Activated B cell treated with CpG ODN at 0.5 μM for 24 hours (primary cell): ENCODE results near the gene NUMBL. TPM values are rescaled to one million over a fixed set of nuclear protein-coding genes. Genes with fewer than 3 reads are reported as not detected.

Experiments used
- ATAC-seq: fragments of 200-7000 bp; cut with Tn5 transposase; one replicate; pipeline ENCODE4 v1.10.0; 2021; ENCODE audit warnings: low read depth, mild to moderate bottlenecking, moderate library complexity
- CTCF ChIA-PET: fragments of 350-600 bp; sonication (Branson Sonifier 250); formaldehyde crosslinking; loops from one replicate; lab custom pipeline; 2021; ENCODE audit warnings: antibody characterized with exemption; lab: Charles Lee
- POLR2A ChIA-PET: fragments of 350-600 bp; sonication (Branson Sonifier 250); formaldehyde crosslinking; loops from one replicate; lab custom pipeline; 2021; ENCODE audit warnings: antibody characterized with exemption; lab: Charles Lee
- DNase-seq: peaks from one replicate; pipeline ENCODE4 v3.0.0; 2022
- H3K27ac Mint-ChIP-seq: one replicate; pipeline ENCODE4 v1.8.0; 2020; ENCODE audit warnings: mixed read lengths
- H3K27me3 Mint-ChIP-seq: one replicate; pipeline ENCODE4 v1.8.0; 2021; ENCODE audit warnings: mixed read lengths
- H3K36me3 Mint-ChIP-seq: one replicate; pipeline ENCODE4 v1.8.0; 2021; ENCODE audit warnings: low read depth, mixed read lengths
- H3K4me1 Mint-ChIP-seq: one replicate; pipeline ENCODE4 v1.8.0; 2021; ENCODE audit warnings: mixed read lengths
- H3K4me3 Mint-ChIP-seq: one replicate; pipeline ENCODE4 v1.8.0; 2020; ENCODE audit warnings: mild to moderate bottlenecking, mixed read lengths
- H3K9me3 Mint-ChIP-seq: one replicate; pipeline ENCODE4 v1.8.0; 2020; ENCODE audit warnings: mixed read lengths
- intact Hi-C: fragments of 100-400 bp; cut with micrococcal nuclease; formaldehyde crosslinking; loops from one replicate; pipeline ENCODE4 v1.15.1; 2024
- total RNA-seq: library from RNA; stranded (reverse); gene quantifications from 2 replicates; pipeline ENCODE4 v1.2.3, GENCODE V29; 2022
- TF ChIP-seq, protein P1 (sequence below): fragments of 200-600 bp; IDR thresholded peaks from one replicate; pipeline ENCODE4 v1.8.0; 2022; ENCODE audit warnings: antibody characterized with exemption, mild to moderate bottlenecking

The NUMBL gene
- total RNA-seq, 1 donor from 2014 or later: 11.8 TPM

DNA sequence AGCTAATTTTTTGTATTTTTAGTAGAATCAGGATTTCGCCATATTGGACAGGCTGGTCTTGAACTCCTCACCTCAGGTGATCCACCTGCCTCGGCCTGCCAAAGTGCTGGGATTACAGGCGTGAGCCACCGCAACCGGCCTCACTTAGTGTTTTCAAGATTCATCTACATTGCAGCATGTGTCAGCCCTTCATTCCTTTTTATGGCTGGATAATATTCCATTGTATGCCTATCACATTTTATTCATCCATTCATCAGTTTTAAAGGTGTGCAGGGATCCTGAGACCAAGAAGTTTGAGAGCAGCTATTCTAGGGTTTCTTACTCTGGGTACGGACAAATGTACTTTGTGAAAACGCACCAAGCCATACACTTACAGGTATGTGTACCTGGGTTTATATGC is 17.2 kb upstream of the NUMBL start:
- TF ChIP-seq, protein P1, sequence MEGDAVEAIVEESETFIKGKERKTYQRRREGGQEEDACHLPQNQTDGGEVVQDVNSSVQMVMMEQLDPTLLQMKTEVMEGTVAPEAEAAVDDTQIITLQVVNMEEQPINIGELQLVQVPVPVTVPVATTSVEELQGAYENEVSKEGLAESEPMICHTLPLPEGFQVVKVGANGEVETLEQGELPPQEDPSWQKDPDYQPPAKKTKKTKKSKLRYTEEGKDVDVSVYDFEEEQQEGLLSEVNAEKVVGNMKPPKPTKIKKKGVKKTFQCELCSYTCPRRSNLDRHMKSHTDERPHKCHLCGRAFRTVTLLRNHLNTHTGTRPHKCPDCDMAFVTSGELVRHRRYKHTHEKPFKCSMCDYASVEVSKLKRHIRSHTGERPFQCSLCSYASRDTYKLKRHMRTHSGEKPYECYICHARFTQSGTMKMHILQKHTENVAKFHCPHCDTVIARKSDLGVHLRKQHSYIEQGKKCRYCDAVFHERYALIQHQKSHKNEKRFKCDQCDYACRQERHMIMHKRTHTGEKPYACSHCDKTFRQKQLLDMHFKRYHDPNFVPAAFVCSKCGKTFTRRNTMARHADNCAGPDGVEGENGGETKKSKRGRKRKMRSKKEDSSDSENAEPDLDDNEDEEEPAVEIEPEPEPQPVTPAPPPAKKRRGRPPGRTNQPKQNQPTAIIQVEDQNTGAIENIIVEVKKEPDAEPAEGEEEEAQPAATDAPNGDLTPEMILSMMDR: no peak
- CTCF ChIA-PET: no interaction called here
- Mint-ChIP-seq H3K4me3 (no peak overlapping the region), H3K36me3 (peaks cover 73% of the 10 kb centered on the region), H3K4me1 (peaks cover 3% of the 10 kb centered on the region), H3K9me3 (no peaks in the 10 kb centered on the region), H3K27ac (no peak overlapping the region), H3K27me3 (no peaks in the 10 kb centered on the region)
- ATAC-seq (no peak), DNase-seq (no peak)
- POLR2A ChIA-PET: interaction anchor here (0.6 kb wide), 1 partner anchor 86 kb away, joined by 4 read pairs; no protein-coding TSS in a partner anchor
- intact Hi-C loops: no loop called here

GRCh38 chr19:40705950-40706619 is 15.6 kb upstream of the NUMBL start:
- Mint-ChIP-seq H3K36me3 (peaks cover 78% of the 10 kb centered on the region), H3K27me3 (no peaks in the 10 kb centered on the region), H3K9me3 (no peaks in the 10 kb centered on the region), H3K4me1 (peaks cover 3% of the 10 kb centered on the region), H3K27ac (no peak overlapping the region), H3K4me3 (no peak overlapping the region)
- TF ChIP-seq, protein P1: no peak
- ChIA-PET CTCF (interaction anchor here (1.5 kb wide), 1 partner anchor 113 kb away, joined by 3 read pairs; no protein-coding TSS in a partner anchor), POLR2A (interaction anchor here (0.7 kb wide), 1 partner anchor 38 kb away, joined by 4 read pairs; no protein-coding TSS in a partner anchor)
- ATAC-seq (no peak), DNase-seq (no peak)
- intact Hi-C loops: no loop called here

DNA sequence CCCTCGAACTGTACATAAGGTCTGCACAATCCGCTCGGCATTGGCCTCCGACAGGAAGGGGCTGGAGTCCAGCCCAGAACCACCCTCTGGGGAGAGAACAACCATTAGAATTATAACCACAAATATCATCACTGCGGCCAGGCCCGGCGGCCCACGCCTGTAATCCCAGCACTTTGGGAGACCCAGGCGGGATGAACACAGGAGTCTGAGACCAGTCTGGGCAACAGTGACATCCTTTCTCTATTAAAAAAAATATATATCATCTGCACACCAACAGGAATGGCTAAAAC is 14.9 kb upstream of the NUMBL start:
- TF ChIP-seq, protein P1: no peak
- no peak for ATAC-seq
- no peaks in the 10 kb centered on the region for H3K27me3 Mint-ChIP-seq
- intact Hi-C loops: no loop called here
- no peaks in the 10 kb centered on the region for H3K9me3 Mint-ChIP-seq
- H3K4me3 Mint-ChIP-seq: no peak overlapping the region
- CTCF ChIA-PET: interaction anchor here (1.5 kb wide), 1 partner anchor 114 kb away, joined by 3 read pairs; no protein-coding TSS in a partner anchor
- no peak overlapping the region for H3K27ac Mint-ChIP-seq
- H3K36me3 Mint-ChIP-seq: peaks cover 81% of the 10 kb centered on the region
- H3K4me1 Mint-ChIP-seq: no peaks in the 10 kb centered on the region
- no peak for DNase-seq
- POLR2A ChIA-PET: no interaction called here

DNA sequence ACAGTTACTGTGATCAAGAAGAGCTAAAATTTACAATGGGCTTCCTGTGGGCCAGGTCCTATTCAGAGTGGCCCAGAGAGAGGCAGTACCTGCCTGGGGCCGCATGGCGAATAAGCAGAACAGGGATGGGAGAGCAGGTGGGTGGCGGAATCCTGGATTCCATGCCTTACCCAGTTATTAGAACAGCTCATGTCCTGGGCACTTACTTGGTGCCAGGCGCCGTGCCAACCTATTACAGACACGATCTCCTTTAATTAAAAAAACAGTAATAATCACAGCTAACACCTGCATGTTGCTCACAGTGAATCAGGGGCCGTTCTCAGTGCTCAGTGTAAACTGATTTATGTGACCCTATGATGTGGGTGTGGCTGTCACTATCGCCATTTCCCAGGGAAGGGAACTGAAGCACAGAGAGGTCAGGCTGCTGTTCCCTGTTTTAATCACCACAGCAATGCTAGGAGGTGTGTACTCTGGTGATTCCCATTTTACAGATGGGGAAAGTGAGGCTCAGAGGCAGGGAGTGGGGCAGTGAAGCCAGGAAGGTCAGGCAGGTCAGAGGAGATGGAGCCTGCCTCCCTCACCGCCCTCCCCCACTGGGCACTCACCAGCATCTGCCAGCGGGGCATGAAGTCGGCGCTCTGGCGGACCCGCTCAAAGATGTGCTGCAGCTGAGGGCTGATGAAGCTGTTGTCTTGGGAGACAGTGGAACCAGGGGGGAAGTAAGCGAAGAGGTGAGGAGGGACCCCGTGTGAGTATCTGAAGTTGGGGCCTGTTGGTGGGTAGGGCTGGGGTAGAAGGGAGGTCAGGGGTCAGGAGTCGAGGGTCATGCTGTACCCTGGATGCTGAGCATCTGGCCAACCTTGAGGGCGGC is 14.3 kb upstream of the NUMBL start:
- no peaks in the 10 kb centered on the region for H3K27me3 Mint-ChIP-seq
- DNase-seq (no peak), ATAC-seq (no peak)
- ChIA-PET POLR2A (no interaction called here), CTCF (no interaction called here)
- H3K36me3 Mint-ChIP-seq: peaks cover 78% of the 10 kb centered on the region
- intact Hi-C loops: no loop called here
- no peak overlapping the region for H3K4me3 Mint-ChIP-seq
- TF ChIP-seq, protein P1: no peak
- no peak overlapping the region for H3K27ac Mint-ChIP-seq
- no peaks in the 10 kb centered on the region for H3K4me1 Mint-ChIP-seq
- no peaks in the 10 kb centered on the region for H3K9me3 Mint-ChIP-seq
